Motor neuron (in vitro differentiated cells): ENCODE results near the gene PIRT. TPM values are rescaled to one million over a fixed set of nuclear protein-coding genes. Genes with fewer than 3 reads are reported as not detected.

ENCODE experiments used
- ATAC-seq, 8 experiments: fragments of 200-7000 bp; cut with Tn5 transposase; replicated peaks in 6 of 8; 2 replicates each; pipeline ENCODE4 v1.8.0; 2021; ENCODE audit warnings: mild to moderate bottlenecking in 8 of 8, moderate library complexity in 8 of 8
- H3K27ac ChIP-seq, 2 donors: fragments of 250-450 bp; sonication (Bioruptor Pico); 2 replicates each; pipeline ENCODE4 v1.9.0; 2021; ENCODE audit warnings: antibody characterized with exemption in 2 of 2, mild to moderate bottlenecking in 2 of 2, moderate library complexity in 1 of 2
- H3K4me1 ChIP-seq, 2 donors: fragments of 250-450 bp; sonication (Bioruptor Pico); replicated peaks in 1 of 2; 2 replicates each; pipeline ENCODE4 v1.6.1; 2021; ENCODE audit warnings: antibody characterized with exemption in 2 of 2, mild to moderate bottlenecking in 2 of 2, moderate library complexity in 1 of 2
- H3K4me3 ChIP-seq, 5 donors: fragments of 250-450 bp; sonication (Bioruptor Pico); 2 replicates each; pipeline ENCODE4 v1.9.0; 2021; ENCODE audit warnings: antibody characterized with exemption in 5 of 5, mild to moderate bottlenecking in 5 of 5, moderate library complexity in 4 of 5
- WGBS, 10 experiments: fragments of 450-650 bp; shearing (Covaris generic); methylation state at CpG; one replicate each; pipeline ENCODE4 v1.0.0; 2022; 5-methylcytosine and 5-hydroxymethylcytosine counted together
- in situ Hi-C, 9 experiments: fragments of 400-800 bp; cut with MboI; loops; one replicate each; pipeline ENCODE4 v1.15.0; 2021; ENCODE audit warnings: low sequenced_read_pairs in 9 of 9, low pct_unique_long_range_greater_than_20kb in 2 of 9; ENCODE audit not compliant: unreplicated experiment in 9 of 9
- total RNA-seq, 8 experiments: library from RNA; unstranded; fragments of 300-600 nt; gene quantifications; 2 replicates each; pipeline versions ENCODE4 v1.2.3 to v1.2.4, GENCODE V29; 2022

Gene PIRT
- total RNA-seq, 8 experiments from 2014 or later: 0.17 to 28.4 (median 0.77) TPM

DNA sequence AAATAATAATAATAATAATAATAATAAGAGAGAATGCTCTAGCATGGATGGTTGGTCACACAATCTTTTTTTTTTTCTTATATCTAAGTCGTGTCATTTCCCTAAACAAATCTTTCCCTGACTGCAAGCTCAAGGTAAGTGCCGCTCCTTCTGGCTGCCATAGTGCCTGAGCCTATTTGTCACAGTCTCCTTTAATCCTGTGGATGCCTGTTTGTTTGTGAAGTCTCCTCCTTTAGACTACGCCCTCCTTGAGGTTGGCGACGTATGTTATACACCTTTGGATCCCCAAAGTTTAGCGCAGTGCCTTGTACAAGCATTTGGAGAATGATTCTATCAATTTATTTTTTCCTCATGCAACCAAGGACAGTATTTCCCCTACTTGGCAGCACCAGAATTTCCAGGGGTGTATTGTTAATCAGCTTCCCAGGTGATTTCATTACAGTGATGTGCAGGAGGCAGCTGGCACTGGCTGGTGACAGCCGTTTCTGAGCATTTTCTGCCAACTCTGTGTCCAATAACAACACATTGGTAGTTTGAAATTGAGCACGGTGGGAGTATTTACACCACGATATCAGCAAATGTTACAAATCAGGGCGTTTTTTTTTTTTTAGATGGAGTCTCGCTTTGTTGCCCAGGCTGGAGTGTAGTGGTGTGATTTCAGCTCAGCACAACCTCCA, 60.6 kb downstream of the PIRT start:
- H3K27ac ChIP-seq: no peak overlapping the region
- H3K4me3 ChIP-seq: no peak overlapping the region
- in situ Hi-C loops: loop anchor here in 1 of 9 experiments (25.0 kb wide), 1 partner anchor 140 kb away; no protein-coding TSS in a partner anchor
- WGBS, 10 experiments: 59 to 100% (median 87%) methylated on average over 1 to 9 of the region's 11 CpGs; no CpG with 5 or more reads in 1 of the 10 experiments
- no peak for ATAC-seq
- H3K4me1 ChIP-seq: peaks cover 0 to 7% of the 10 kb centered on the region in 2 donors

DNA sequence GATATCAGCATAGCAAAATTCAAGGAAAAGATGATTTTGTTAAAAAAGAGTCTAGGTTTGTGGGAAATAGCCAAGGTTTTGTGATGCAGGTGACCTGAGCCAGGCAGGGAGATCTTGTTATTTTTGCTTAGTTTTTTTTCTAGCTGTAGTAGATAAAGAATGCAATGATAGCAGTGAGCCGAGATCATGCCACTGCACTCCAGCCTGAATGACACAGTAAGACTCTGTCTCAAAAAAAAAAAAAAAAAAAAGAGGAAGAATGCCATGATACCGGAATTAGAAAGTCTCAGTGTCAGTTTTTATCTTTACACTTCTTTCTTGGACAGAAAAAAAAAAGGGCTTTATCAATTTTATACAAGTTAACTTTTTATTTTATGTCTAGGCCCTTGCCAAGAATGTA, 61.5 kb downstream of the PIRT start:
- Histone ChIP-seq H3K4me3 (no peak overlapping the region), H3K27ac (no peak overlapping the region), H3K4me1 (peaks cover 0 to 7% of the 10 kb centered on the region in 2 donors)
- WGBS, 10 experiments: 6 to 100% (median 87%) methylated on average over 1 to 2 of the region's 2 CpGs
- in situ Hi-C loops: loop anchor here in 1 of 9 experiments (25.0 kb wide), 1 partner anchor 139 kb away; no protein-coding TSS in a partner anchor
- no peak for ATAC-seq

DNA sequence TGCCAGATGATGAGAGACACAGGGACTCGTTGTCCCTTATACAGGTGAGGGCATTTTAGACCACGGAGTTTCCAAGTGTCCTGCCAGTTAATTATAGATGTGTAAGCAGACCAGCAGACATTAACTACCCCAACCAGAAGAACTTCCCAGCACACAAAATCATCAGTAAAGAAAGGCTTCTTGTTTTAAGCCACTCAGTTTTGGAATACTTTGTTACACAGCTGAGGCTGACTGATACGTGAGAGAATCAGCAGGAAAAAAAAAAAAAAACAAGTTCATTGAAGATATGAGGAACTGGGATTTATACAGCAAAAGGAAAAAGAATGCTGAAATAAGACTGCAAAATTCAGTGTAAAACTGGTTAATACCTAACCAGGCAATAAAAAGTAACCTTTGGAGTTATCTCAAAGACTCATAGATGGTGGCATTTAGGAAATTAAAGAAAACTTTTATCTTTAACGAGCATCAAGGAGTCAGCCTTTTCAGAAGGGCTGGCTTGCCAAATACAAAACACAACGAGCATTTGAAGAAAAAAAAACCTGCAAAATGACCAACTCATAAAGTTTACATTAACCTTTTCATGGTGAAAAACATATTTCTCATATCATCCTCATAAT, 62.0 kb downstream of the PIRT start:
- no peak for ATAC-seq
- Histone ChIP-seq H3K4me3 (no peak overlapping the region), H3K4me1 (peaks cover 0 to 7% of the 10 kb centered on the region in 2 donors), H3K27ac (no peak overlapping the region)
- 34 to 90% (median 76%) methylated on average over 2 to 5 of the region's 5 CpGs; no CpG with 5 or more reads in 1 of the 10 experiments for WGBS, 10 experiments
- in situ Hi-C loops: loop anchor here in 1 of 9 experiments (25.0 kb wide), 1 partner anchor 139 kb away; no protein-coding TSS in a partner anchor

DNA sequence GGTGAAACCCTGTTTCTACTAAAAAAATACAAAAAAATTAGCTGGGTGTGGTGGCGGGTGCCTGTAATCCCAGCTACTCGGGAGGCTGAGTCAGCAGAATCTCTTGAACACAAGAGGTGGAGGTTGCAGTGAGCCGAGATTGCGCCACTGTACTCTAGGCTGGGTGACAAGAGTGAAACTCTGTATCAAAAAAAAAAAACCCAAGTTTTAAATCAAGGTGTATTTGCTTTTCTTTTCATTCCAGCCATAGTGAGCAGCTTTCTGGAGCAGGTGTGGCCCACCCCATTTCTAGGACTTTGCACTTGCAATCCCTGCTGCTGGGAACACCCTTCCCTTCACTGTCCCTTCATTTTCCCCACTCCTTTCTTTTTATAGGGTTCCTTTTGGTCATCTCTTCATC, 62.8 kb downstream of the PIRT start:
- Histone ChIP-seq H3K4me1 (peaks cover 0 to 7% of the 10 kb centered on the region in 2 donors), H3K27ac (no peak overlapping the region), H3K4me3 (no peak overlapping the region)
- 55 to 100% (median 100%) methylated on average over 1 to 2 of the region's 4 CpGs; no CpG with 5 or more reads in 3 of the 10 experiments for WGBS, 10 experiments
- ATAC-seq: no peak
- in situ Hi-C loops: loop anchor here in 1 of 9 experiments (25.0 kb wide), 1 partner anchor 138 kb away; no protein-coding TSS in a partner anchor

DNA sequence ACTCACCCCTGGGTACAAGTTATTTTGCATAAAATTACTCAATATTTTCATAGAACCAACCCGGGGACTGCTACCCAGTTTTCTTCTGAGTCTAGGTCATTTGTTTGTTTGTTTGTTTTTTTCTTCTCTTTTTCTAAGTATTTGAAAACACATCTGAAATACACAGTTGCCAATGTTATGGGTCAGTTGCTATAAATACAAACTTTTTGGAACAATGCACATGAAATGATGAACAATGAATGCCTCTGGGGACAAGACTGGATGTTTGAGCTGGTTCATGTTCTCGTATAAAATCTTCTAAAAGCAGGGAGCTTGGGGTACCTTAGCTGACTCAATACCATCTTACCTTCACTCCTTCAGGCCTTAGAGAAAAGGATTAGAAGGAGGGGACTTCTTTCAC, 64.5 kb downstream of the PIRT start:
- H3K4me1 ChIP-seq: peaks cover 5 to 7% of the 10 kb centered on the region in 2 donors
- H3K27ac ChIP-seq: no peak overlapping the region
- 0 to 73% (median 53%) methylated on average over 1 to 2 of the region's 2 CpGs for WGBS, 10 experiments
- in situ Hi-C loops: no loop called here
- no peak overlapping the region for H3K4me3 ChIP-seq
- no peak for ATAC-seq

Other genes with a start within 250 kb of the PIRT start
- gene MYH3, start 180.8 kb downstream of the PIRT start, total RNA-seq: 1 to 10 TPM in 7 of 8 experiments, under 1 TPM in 1; 0.94 to 4.2 (median 1.6) TPM
- 10 to 100 TPM; 15.0 to 45.2 (median 20.9) TPM for gene SCO1, start 140.6 kb downstream of the PIRT start, total RNA-seq
- gene ADPRM, start 140.5 kb downstream of the PIRT start, total RNA-seq: 10 to 100 TPM; 10.0 to 18.5 (median 16.6) TPM
- 10 to 100 TPM in 2 of 8 experiments, 1 to 10 TPM in 6; 1.1 to 18.7 (median 1.9) TPM for gene TMEM220, start 108.1 kb downstream of the PIRT start, total RNA-seq
- 1 to 10 TPM in 1 of 8 experiments, under 1 TPM in 2, not detected in 5; 0.19 to 1.1 (median 0.59) TPM for gene TMEM238L, start 34.0 kb downstream of the PIRT start, total RNA-seq